Measurements from ENCODE around the gene NKX2-8.

- no peak for TF ChIP-seq CTCF (conservative IDR thresholded peaks at IDR 0.05)
- no peak for TF ChIP-seq ZFX (IDR thresholded peaks at IDR 0.05)
Measured at GRCh38 chr14:36579573-36580140, 2.8 kb downstream of the NKX2-8 start.

Measured in C4-2B (cell line).